ENCODE data around the gene FYB1.

The FYB1 gene

GRCh38 chr5:39206630-39207321 is 12.6 kb downstream of the FYB1 start:
- H3K27me3 ChIP-seq (ENCODE audit: insufficient read depth, low read depth, severe bottlenecking): no peaks in the 10 kb centered on the region
- H3K4me3 ChIP-seq (ENCODE audit: low read depth, low read length): no peak overlapping the region
- no peak overlapping the region for H3K27ac ChIP-seq
- no peaks in the 10 kb centered on the region for H3K36me3 ChIP-seq
- no peak for DNase-seq
- no peaks in the 10 kb centered on the region for H3K9me3 ChIP-seq (ENCODE audit: severe bottlenecking)
- TF ChIP-seq, protein P1, sequence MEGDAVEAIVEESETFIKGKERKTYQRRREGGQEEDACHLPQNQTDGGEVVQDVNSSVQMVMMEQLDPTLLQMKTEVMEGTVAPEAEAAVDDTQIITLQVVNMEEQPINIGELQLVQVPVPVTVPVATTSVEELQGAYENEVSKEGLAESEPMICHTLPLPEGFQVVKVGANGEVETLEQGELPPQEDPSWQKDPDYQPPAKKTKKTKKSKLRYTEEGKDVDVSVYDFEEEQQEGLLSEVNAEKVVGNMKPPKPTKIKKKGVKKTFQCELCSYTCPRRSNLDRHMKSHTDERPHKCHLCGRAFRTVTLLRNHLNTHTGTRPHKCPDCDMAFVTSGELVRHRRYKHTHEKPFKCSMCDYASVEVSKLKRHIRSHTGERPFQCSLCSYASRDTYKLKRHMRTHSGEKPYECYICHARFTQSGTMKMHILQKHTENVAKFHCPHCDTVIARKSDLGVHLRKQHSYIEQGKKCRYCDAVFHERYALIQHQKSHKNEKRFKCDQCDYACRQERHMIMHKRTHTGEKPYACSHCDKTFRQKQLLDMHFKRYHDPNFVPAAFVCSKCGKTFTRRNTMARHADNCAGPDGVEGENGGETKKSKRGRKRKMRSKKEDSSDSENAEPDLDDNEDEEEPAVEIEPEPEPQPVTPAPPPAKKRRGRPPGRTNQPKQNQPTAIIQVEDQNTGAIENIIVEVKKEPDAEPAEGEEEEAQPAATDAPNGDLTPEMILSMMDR (IDR thresholded peaks at IDR 0.05; ENCODE audit: low read depth, low read length): no peak

- no peaks in the 10 kb centered on the region for H3K27me3 ChIP-seq (ENCODE audit: insufficient read depth, low read depth, severe bottlenecking)
- no peaks in the 10 kb centered on the region for H3K9me3 ChIP-seq (ENCODE audit: severe bottlenecking)
- TF ChIP-seq, protein P1 (IDR thresholded peaks at IDR 0.05; ENCODE audit: low read depth, low read length): no peak
- H3K36me3 ChIP-seq: no peaks in the 10 kb centered on the region
- H3K27ac ChIP-seq: no peak overlapping the region
- DNase-seq: no peak
- no peak overlapping the region for H3K4me3 ChIP-seq (ENCODE audit: low read depth, low read length)
Observed at GRCh38 chr5:39205550-39205949, 13.8 kb downstream of the FYB1 start.

DNA sequence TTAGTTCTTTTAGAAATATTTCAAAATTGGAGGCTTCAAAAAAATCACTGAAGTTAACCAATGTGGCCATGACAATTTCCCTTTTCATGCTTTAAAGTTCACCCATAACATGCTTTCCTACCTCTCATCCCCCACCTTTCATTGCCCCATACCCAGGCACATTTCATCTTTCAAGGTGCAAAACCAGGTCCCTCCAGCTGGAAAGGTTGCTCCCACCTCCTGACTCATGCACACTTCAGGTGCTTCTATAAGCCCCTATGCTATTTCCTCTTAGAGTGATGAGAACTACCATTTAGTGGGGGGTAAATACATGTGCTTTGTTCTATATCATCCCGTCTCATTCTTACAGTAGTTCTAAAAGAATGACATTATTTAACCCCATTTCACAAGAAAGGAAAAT is 15.4 kb downstream of the FYB1 start:
- Histone ChIP-seq H3K9me3 (ENCODE audit: severe bottlenecking) (no peaks in the 10 kb centered on the region), H3K4me3 (ENCODE audit: low read depth, low read length) (no peak overlapping the region), H3K27ac (no peak overlapping the region), H3K36me3 (no peaks in the 10 kb centered on the region), H3K27me3 (ENCODE audit: insufficient read depth, low read depth, severe bottlenecking) (no peaks in the 10 kb centered on the region)
- TF ChIP-seq, protein P1 (IDR thresholded peaks at IDR 0.05; ENCODE audit: low read depth, low read length): no peak
- DNase-seq: no peak

- Histone ChIP-seq H3K9me3 (ENCODE audit: severe bottlenecking) (no peaks in the 10 kb centered on the region), H3K36me3 (no peaks in the 10 kb centered on the region), H3K27me3 (ENCODE audit: insufficient read depth, low read depth, severe bottlenecking) (no peaks in the 10 kb centered on the region), H3K4me3 (ENCODE audit: low read depth, low read length) (no peak overlapping the region), H3K27ac (no peak overlapping the region)
- no peak for DNase-seq
- TF ChIP-seq, protein P1 (IDR thresholded peaks at IDR 0.05; ENCODE audit: low read depth, low read length): no peak
Observed at GRCh38 chr5:39203275-39203922, 16.0 kb downstream of the FYB1 start.

- TF ChIP-seq, protein P1 (IDR thresholded peaks at IDR 0.05; ENCODE audit: low read depth, low read length): no peak
- Histone ChIP-seq H3K9me3 (ENCODE audit: severe bottlenecking) (no peaks in the 10 kb centered on the region), H3K27ac (no peak overlapping the region), H3K27me3 (ENCODE audit: insufficient read depth, low read depth, severe bottlenecking) (no peaks in the 10 kb centered on the region), H3K4me3 (ENCODE audit: low read depth, low read length) (no peak overlapping the region), H3K36me3 (no peaks in the 10 kb centered on the region)
- no peak for DNase-seq
Observed at GRCh38 chr5:39202597-39203274, 16.6 kb downstream of the FYB1 start.
